ENCODE data around the gene SPATA31A1. TPM values are rescaled to one million over a fixed set of nuclear protein-coding genes. Genes with fewer than 3 reads are reported as not detected.
"Not testable (repeated sequence)": the region's sequence is repeated elsewhere in the genome, so short reads cannot be mapped to it uniquely, and the experiment has no call there.

Gene SPATA31A1
- not detected for total RNA-seq

GRCh38 chr9:39355369-39355768 is at the start of gene SPATA31A1:
Gene SPATA31A1 (plus strand): TSS chr9:39355669. CDS start chr9:39355731, 62 bp downstream.
- DNase-seq (ENCODE audit: low read depth in 2 of 3, low spot score in 2 of 3): not testable (repeated sequence)

GRCh38 chr9:39407261-39408204 is 52.1 kb downstream of the SPATA31A1 start:
- DNase-seq (ENCODE audit: low read depth in 2 of 3, low spot score in 2 of 3): not testable (repeated sequence)

- DNase-seq (ENCODE audit: low read depth in 2 of 3, low spot score in 2 of 3): not testable (repeated sequence)
Measured at GRCh38 chr9:39411254-39411940, 55.9 kb downstream of the SPATA31A1 start.

Other genes with a start within 250 kb of the SPATA31A1 start
- not detected for gene CNTNAP3, start 67.5 kb upstream of the SPATA31A1 start, total RNA-seq